ENCODE results near the gene CCT2. TPM values are rescaled to one million over a fixed set of nuclear protein-coding genes. Genes with fewer than 3 reads are reported as not detected.

CCT2 gene
- total RNA-seq, 1 experiment from 2014 or later = 398 TPM

- intact Hi-C loops (cut with micrococcal nuclease) = no loop called here
- POLR2A ChIA-PET = no interaction called here
- ATAC-seq = no peak
Observed at GRCh38 chr12:69610729-69611128, 25.5 kb downstream of the CCT2 start, which contains the start of gene LRRC10. LRRC10 (minus strand) TSS chr12:69610907; CDS start chr12:69610838, 69 bp downstream.

More at GRCh38 chr12:69610729-69611128, 25.5 kb downstream of the CCT2 start, which contains the start of gene LRRC10:
- Histone ChIP-seq H3K4me1 (ENCODE audit: control insufficient read depth in 1 of 2, insufficient read depth in 2 of 2, low read length in 2 of 2) (no peaks in the 10 kb centered on the region), H2AFZ (ENCODE audit: low read depth, low read length, poor library complexity, severe bottlenecking) (no peak within 1 kb of the TSS), H4K20me1 (ENCODE audit: insufficient read depth) (no peaks in the 10 kb centered on the region), H3K4me2 (ENCODE audit: low read length) (no peak within 1 kb of the TSS), H3K9me2 (ENCODE audit: insufficient read depth) (no peaks in the 10 kb centered on the region), H3K36me3 (ENCODE audit: control insufficient read depth in 1 of 2, insufficient read depth in 2 of 2, low read length in 2 of 2) (no peaks in the 10 kb centered on the region), H3K79me2 (ENCODE audit: insufficient read depth, low read length) (no peaks in the 10 kb centered on the region), H3K9ac (ENCODE audit: low read length) (no peak within 1 kb of the TSS), H3K9me3 (ENCODE audit: control insufficient read depth in 1 of 2, insufficient read depth in 1 of 2, low read depth in 1 of 2, low read length in 2 of 2) (no peaks in the 10 kb centered on the region), H3K27me3 (ENCODE audit: insufficient read depth, low read length) (peaks cover 22% of the 10 kb centered on the region), H3K27ac (ENCODE audit: low read depth, low read length) (no peak within 1 kb of the TSS), H3K4me3 (replicated peaks in 1 of 2; ENCODE audit: low read depth in 1 of 2, low read length in 2 of 2) (no peak within 1 kb of the TSS)
- RAD21 ChIA-PET (ENCODE audit: low non-redundant PET in 1 of 2, low total read pairs in 2 of 2, uncharacterized antibody in 2 of 2, unreplicated experiment in 2 of 2) = no interaction called here
- TF ChIP-seq SRF (IDR thresholded peaks at IDR 0.05; ENCODE audit: low read depth) (no peak), FOSL1 (IDR thresholded peaks at IDR 0.05; ENCODE audit: low read depth) (no peak), MAX (IDR thresholded peaks at IDR 0.05) (no peak), TCF7L2 (IDR thresholded peaks at IDR 0.05; ENCODE audit: borderline replicate concordance, extremely low read depth, insufficient read depth, insufficient read length) (no peak), CBX3 (IDR thresholded peaks at IDR 0.05; ENCODE audit: low read depth) (no peak), ZBTB33 (IDR thresholded peaks at IDR 0.05; ENCODE audit: extremely low read depth, insufficient replicate concordance, low read length) (no peak), SP1 (IDR thresholded peaks at IDR 0.05; ENCODE audit: low read depth) (no peak), REST (IDR thresholded peaks at IDR 0.05; ENCODE audit: low read depth) (no peak), POLR2AphosphoS5 (IDR thresholded peaks at IDR 0.05; ENCODE audit: low read depth, low read length) (no peak), EGR1 (IDR thresholded peaks at IDR 0.05; ENCODE audit: low read depth) (no peak), ZFX (IDR thresholded peaks at IDR 0.05) (no peak), CEBPB (IDR thresholded peaks at IDR 0.05; ENCODE audit: low read depth) (no peak), JUND (IDR thresholded peaks at IDR 0.05) (no peak), RAD21 (IDR thresholded peaks at IDR 0.05; ENCODE audit: low read depth) (no peak)
- CTCF ChIA-PET = no interaction called here
- DNase-seq (ENCODE audit: low read depth, low spot score) = no peak
- no TSS peak for BruUV-seq (replicated peaks)
